CD8-positive, alpha-beta memory T cell (primary cell): Measurements from ENCODE around the gene PCNT. TPM values are rescaled to one million over a fixed set of nuclear protein-coding genes. Genes with fewer than 3 reads are reported as not detected.
"Not testable (repeated sequence)": the region's sequence is repeated elsewhere in the genome, so short reads cannot be mapped to it uniquely, and the experiment has no call there.

Source experiments
- CTCF ChIA-PET: fragments of 350-600 bp; sonication (Branson Sonifier 250); formaldehyde crosslinking; loops from one replicate; lab custom pipeline; 2021; ENCODE audit warnings: antibody characterized with exemption; lab: Charles Lee
- POLR2A ChIA-PET: fragments of 350-600 bp; sonication (Branson Sonifier 250); formaldehyde crosslinking; loops from one replicate; lab custom pipeline; 2021; ENCODE audit warnings: antibody characterized with exemption; lab: Charles Lee
- DNase-seq, 5 donors: peaks; one replicate each; pipeline versions ENCODE4 v3.0.0 to v3.0.0-alpha.2; 2020 to 2022; ENCODE audit warnings: mixed read lengths in 1 of 5
- H3K27ac ChIP-seq: one replicate; pipeline ENCODE4 v1.7.0; 2013; ENCODE audit warnings: low read depth, mild to moderate bottlenecking, low read length, moderate library complexity
- H3K27me3 ChIP-seq: 2 replicates; pipeline ENCODE4 v1.7.0; 2013; ENCODE audit warnings: low read length, mild to moderate bottlenecking; ENCODE audit not compliant: insufficient read depth, poor library complexity, severe bottlenecking
- H3K36me3 ChIP-seq: 2 replicates; pipeline ENCODE4 v1.7.0; 2013; ENCODE audit warnings: mild to moderate bottlenecking, low read length, moderate library complexity; ENCODE audit not compliant: insufficient read depth
- H3K4me1 ChIP-seq: 2 replicates; pipeline ENCODE4 v1.7.0; 2013; ENCODE audit warnings: mild to moderate bottlenecking, low read length, moderate library complexity; ENCODE audit not compliant: insufficient read depth
- H3K4me3 ChIP-seq: 2 replicates; pipeline ENCODE4 v1.7.0; 2013; ENCODE audit warnings: mild to moderate bottlenecking, low read length
- H3K9me3 ChIP-seq: 2 replicates; pipeline ENCODE4 v1.7.0; 2013; ENCODE audit warnings: mild to moderate bottlenecking, low read length
- H3K27ac Mint-ChIP-seq, 8 donors: one replicate each; pipeline ENCODE4 v1.8.0; 2020 to 2021; ENCODE audit warnings: mixed read lengths in 8 of 8, mild to moderate bottlenecking in 6 of 8, inconsistent platforms in 3 of 8, moderate library complexity in 3 of 8
- H3K27me3 Mint-ChIP-seq, 2 donors: one replicate each; pipeline ENCODE4 v1.8.0; 2020 to 2021; ENCODE audit warnings: mixed read lengths in 2 of 2, mild to moderate bottlenecking in 1 of 2, moderate library complexity in 1 of 2
- H3K36me3 Mint-ChIP-seq, 3 donors: one replicate each; pipeline ENCODE4 v1.8.0; 2020 to 2021; ENCODE audit warnings: mixed read lengths in 3 of 3, inconsistent platforms in 1 of 3, mild to moderate bottlenecking in 1 of 3
- H3K4me1 Mint-ChIP-seq, 3 donors: one replicate each; pipeline ENCODE4 v1.8.0; 2020 to 2021; ENCODE audit warnings: mixed read lengths in 3 of 3, inconsistent platforms in 1 of 3, mild to moderate bottlenecking in 1 of 3
- H3K4me3 Mint-ChIP-seq, 7 donors: one replicate each; pipeline ENCODE4 v1.8.0; 2020 to 2021; ENCODE audit warnings: mixed read lengths in 7 of 7, mild to moderate bottlenecking in 6 of 7, moderate library complexity in 4 of 7, inconsistent platforms in 2 of 7
- H3K9me3 Mint-ChIP-seq, 5 donors: one replicate each; pipeline ENCODE4 v1.8.0; 2020 to 2022; ENCODE audit warnings: mixed read lengths in 5 of 5, mild to moderate bottlenecking in 3 of 5, moderate library complexity in 2 of 5, inconsistent platforms in 1 of 5
- polyA plus RNA-seq: library from polyadenylated mRNA; unstranded; fragments of 300-500 nt; fragmentation: Illumina TruSeq; gene quantifications from one replicate; pipeline ENCODE4 v1.2.3, GENCODE V29; 2021
- total RNA-seq, 2 experiments: library from RNA; stranded (reverse); gene quantifications; one replicate each; pipeline ENCODE4 v1.2.3, GENCODE V29; 2021

Gene PCNT
- total and polyA plus RNA-seq, 3 experiments from 2014 or later = 27.1 to 60.1 (median 54.8) TPM

- ChIA-PET CTCF (no interaction called here), POLR2A (interaction anchor here (0.7 kb wide), 1 partner anchor 90 kb away, joined by 3 read pairs; no protein-coding TSS in a partner anchor)
- Mint-ChIP-seq H3K4me3 (peak overlapping the region; percentile 21 to 86 (median 64)), H3K27me3 (no peaks in the 10 kb centered on the region), H3K4me1 (peaks cover 15 to 39% (median 24%) of the 10 kb centered on the region in 3 donors), H3K9me3 (no peaks in the 10 kb centered on the region), H3K27ac (peak overlapping the region; percentile 76 to 95 (median 86)), H3K36me3 (peaks cover 0 to 47% (median 13%) of the 10 kb centered on the region in 3 donors)
- Histone ChIP-seq H3K9me3 (no peaks in the 10 kb centered on the region), H3K36me3 (peaks cover 14% of the 10 kb centered on the region), H3K27me3 (no peaks in the 10 kb centered on the region), H3K27ac (no peak overlapping the region), H3K4me1 (peaks cover 20% of the 10 kb centered on the region), H3K4me3 (peak overlapping the region; percentile 30)
- peak; percentile 30 to 77 (median 44) for DNase-seq
These were observed 44.8 kb downstream of the PCNT start for GRCh38 chr21:46368533-46369285.

DNA sequence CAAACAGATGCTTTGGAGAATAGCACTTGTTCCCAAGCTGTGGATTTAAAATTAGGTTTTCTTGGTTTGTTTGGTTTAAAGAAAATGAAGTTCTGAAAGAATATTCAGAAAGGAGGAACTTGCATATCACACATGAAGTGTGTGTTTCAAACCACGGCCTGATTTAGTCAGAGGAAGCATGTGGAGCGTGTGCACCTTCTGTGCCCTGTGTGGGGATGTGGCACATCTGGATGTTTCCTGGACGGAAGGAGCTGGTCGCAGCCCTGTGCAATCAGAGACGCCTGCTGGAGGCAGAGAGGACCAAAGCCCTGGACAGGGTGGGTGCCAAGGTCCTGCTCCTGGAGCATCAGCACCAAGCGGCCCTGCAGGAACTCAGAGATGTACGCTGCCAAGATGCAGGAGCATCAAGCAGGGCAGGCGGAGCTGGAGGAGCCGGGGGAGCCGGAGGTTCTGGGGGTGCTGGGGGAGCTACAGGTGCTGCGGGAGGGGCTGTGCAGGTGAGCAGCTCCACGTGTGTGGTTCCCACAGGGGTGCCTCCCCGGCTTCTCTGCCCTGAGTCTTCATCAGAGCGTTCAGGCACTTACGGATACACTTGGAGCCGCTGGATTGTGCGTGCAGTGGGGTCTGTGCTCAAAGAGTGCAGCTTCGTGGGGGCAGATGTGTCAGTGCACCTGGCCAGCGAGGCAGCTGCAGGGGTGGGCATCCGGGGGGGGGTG is 45.7 kb downstream of the PCNT start:
- peaks cover 9% of the 10 kb centered on the region for H3K36me3 ChIP-seq
- no peak for DNase-seq
- peaks cover 15 to 39% (median 24%) of the 10 kb centered on the region in 3 donors for H3K4me1 Mint-ChIP-seq
- H3K27me3 Mint-ChIP-seq = no peaks in the 10 kb centered on the region
- H3K27ac Mint-ChIP-seq = peak overlapping the region in 3 of 8 donors; percentile 10 to 76 (median 63)
- no peaks in the 10 kb centered on the region for H3K27me3 ChIP-seq
- peak overlapping the region in 1 of 7 donors; percentile 11 for H3K4me3 Mint-ChIP-seq
- H3K9me3 ChIP-seq = no peaks in the 10 kb centered on the region
- no peak overlapping the region for H3K27ac ChIP-seq
- H3K36me3 Mint-ChIP-seq = peaks cover 0 to 50% (median 13%) of the 10 kb centered on the region in 3 donors
- no peak overlapping the region for H3K4me3 ChIP-seq
- peaks cover 20% of the 10 kb centered on the region for H3K4me1 ChIP-seq
- ChIA-PET POLR2A (interaction anchor here (0.7 kb wide), 1 partner anchor 89 kb away, joined by 3 read pairs; no protein-coding TSS in a partner anchor), CTCF (no interaction called here)
- H3K9me3 Mint-ChIP-seq = no peaks in the 10 kb centered on the region

DNA sequence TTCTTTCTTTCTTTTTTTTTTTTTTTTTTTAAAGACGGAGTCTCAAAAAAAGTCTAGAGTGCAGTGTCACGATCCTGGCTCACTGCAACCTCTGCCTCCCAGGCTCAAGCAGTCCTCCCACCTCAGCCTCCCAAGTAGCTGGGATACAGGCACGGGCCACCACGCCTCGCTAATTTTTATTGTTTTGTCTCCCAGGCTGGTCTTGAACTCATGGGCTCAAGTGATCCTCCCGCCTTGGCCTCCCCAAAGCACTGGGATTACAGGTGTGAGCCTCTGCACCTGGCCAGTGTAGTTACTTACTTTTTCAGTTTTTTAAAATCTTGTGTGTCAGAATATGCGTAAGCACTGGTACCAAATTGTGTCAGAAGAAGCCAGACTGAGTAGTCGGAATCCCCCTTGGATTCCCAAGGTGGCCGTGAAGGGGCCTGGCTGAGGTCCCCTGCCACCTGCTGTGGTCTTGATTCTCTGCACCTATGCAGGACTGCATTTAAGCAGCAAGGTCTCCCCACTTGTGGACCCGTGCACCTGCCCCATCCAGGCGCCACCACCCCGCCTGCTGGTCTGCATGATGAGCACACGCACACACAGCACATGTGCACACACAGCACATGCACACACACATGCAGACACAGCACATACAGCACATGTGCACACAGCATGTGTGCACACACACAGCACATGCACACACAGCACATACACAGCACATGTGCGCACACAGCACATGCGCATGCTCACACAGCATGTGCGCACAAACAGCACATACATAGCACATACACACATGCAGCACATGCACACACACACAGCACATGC is 47.5 kb downstream of the PCNT start:
- no peak for DNase-seq
- no peaks in the 10 kb centered on the region for H3K27me3 ChIP-seq
- no peaks in the 10 kb centered on the region for H3K9me3 ChIP-seq
- H3K4me1 ChIP-seq = peaks cover 20% of the 10 kb centered on the region
- Mint-ChIP-seq H3K27me3 (no peaks in the 10 kb centered on the region), H3K36me3 (peaks cover 0 to 47% (median 10%) of the 10 kb centered on the region in 3 donors), H3K9me3 (no peaks in the 10 kb centered on the region), H3K27ac (peak overlapping the region in 4 of 8 donors; percentile 38 to 72 (median 53)), H3K4me1 (peaks cover 15 to 39% (median 24%) of the 10 kb centered on the region in 3 donors), H3K4me3 (no peak overlapping the region)
- H3K4me3 ChIP-seq = no peak overlapping the region
- no peak overlapping the region for H3K27ac ChIP-seq
- ChIA-PET POLR2A (no interaction called here), CTCF (no interaction called here)
- peaks cover 5% of the 10 kb centered on the region for H3K36me3 ChIP-seq

GRCh38 chr21:46372014-46372485 is 48.1 kb downstream of the PCNT start:
- Histone ChIP-seq H3K27me3 (no peaks in the 10 kb centered on the region), H3K27ac (no peak overlapping the region), H3K36me3 (no peaks in the 10 kb centered on the region), H3K9me3 (no peaks in the 10 kb centered on the region), H3K4me1 (peaks cover 20% of the 10 kb centered on the region), H3K4me3 (no peak overlapping the region)
- H3K9me3 Mint-ChIP-seq = no peaks in the 10 kb centered on the region
- H3K27me3 Mint-ChIP-seq = no peaks in the 10 kb centered on the region
- H3K4me3 Mint-ChIP-seq = no peak overlapping the region
- POLR2A ChIA-PET = no interaction called here
- peak overlapping the region in 2 of 8 donors; percentile 47 to 59 for H3K27ac Mint-ChIP-seq
- DNase-seq = no peak
- CTCF ChIA-PET = no interaction called here
- H3K36me3 Mint-ChIP-seq = peaks cover 0 to 45% (median 11%) of the 10 kb centered on the region in 3 donors
- H3K4me1 Mint-ChIP-seq = peaks cover 14 to 35% (median 24%) of the 10 kb centered on the region in 3 donors

GRCh38 chr21:46372947-46373346 is 49.0 kb downstream of the PCNT start:
- H3K27me3 Mint-ChIP-seq, CTCF ChIA-PET, H3K9me3 Mint-ChIP-seq, DNase-seq, H3K9me3 ChIP-seq, H3K27ac ChIP-seq, H3K4me3 ChIP-seq, H3K27me3 ChIP-seq, H3K36me3 ChIP-seq, H3K4me3 Mint-ChIP-seq: not testable (repeated sequence)
- peaks cover 14% of the 10 kb centered on the region for H3K4me1 ChIP-seq
- H3K36me3 Mint-ChIP-seq = peaks cover 0 to 46% (median 12%) of the 10 kb centered on the region in 3 donors
- H3K4me1 Mint-ChIP-seq = peaks cover 16 to 31% (median 25%) of the 10 kb centered on the region in 3 donors
- POLR2A ChIA-PET = interaction anchor here (0.5 kb wide), 1 partner anchor 40 kb away, joined by 3 read pairs; no protein-coding TSS in a partner anchor
- peak overlapping the region in 2 of 8 donors; percentile 2 to 50 for H3K27ac Mint-ChIP-seq

DNA sequence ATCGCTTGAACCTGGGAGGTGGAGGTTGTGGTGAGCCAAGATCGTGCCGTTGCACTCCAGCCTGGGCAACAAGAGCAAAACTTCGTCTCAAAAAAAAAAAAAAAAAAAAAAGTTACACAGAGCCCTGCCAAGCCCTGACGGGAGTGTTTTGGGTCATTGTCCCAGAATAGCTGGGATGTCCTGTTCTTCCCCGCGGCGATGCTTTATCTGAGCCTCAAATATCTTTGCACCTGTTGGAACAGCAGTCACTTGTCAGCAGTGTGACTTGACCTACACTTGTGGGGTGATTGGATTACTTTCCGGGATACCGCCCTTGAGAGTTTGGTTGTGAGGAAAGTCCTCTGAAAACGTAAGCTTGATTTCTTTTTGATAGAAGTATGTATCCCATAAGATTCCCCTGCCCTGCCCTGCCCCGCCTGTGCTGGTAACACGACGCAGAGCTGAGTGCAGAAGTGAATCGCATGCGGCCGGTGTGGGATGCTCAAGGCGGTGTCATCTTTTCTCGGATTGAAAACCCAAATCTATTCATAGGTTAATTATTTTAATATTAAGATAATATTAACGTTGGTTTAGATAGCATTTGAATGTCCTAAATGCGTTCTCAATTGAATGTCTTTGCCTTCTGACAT is 50.9 kb downstream of the PCNT start:
- Histone ChIP-seq H3K27me3 (no peaks in the 10 kb centered on the region), H3K27ac (no peak overlapping the region), H3K4me3 (no peak overlapping the region), H3K36me3 (peaks cover 5% of the 10 kb centered on the region), H3K4me1 (no peaks in the 10 kb centered on the region), H3K9me3 (no peaks in the 10 kb centered on the region)
- POLR2A ChIA-PET = interaction anchor here (0.6 kb wide), 1 partner anchor 16 kb away, joined by 3 read pairs; no protein-coding TSS in a partner anchor
- no peak for DNase-seq
- Mint-ChIP-seq H3K36me3 (peaks cover 5 to 54% (median 10%) of the 10 kb centered on the region in 3 donors), H3K4me3 (no peak overlapping the region), H3K27me3 (no peaks in the 10 kb centered on the region), H3K4me1 (peaks cover 9 to 18% (median 13%) of the 10 kb centered on the region in 3 donors), H3K9me3 (peaks cover 0 to 2% (median 0%) of the 10 kb centered on the region in 5 donors), H3K27ac (no peak overlapping the region)
- CTCF ChIA-PET = no interaction called here

GRCh38 chr21:46375560-46376230 is 51.7 kb downstream of the PCNT start:
- no peaks in the 10 kb centered on the region for H3K27me3 ChIP-seq
- no peaks in the 10 kb centered on the region for H3K9me3 ChIP-seq
- Mint-ChIP-seq H3K36me3 (peaks cover 5 to 54% (median 10%) of the 10 kb centered on the region in 3 donors), H3K4me1 (peaks cover 9 to 18% (median 12%) of the 10 kb centered on the region in 3 donors), H3K27ac (peak overlapping the region in 1 of 8 donors; percentile 68), H3K27me3 (no peaks in the 10 kb centered on the region), H3K4me3 (no peak overlapping the region), H3K9me3 (peaks cover 0 to 2% (median 0%) of the 10 kb centered on the region in 5 donors)
- ChIA-PET POLR2A (no interaction called here), CTCF (no interaction called here)
- DNase-seq = no peak
- H3K4me1 ChIP-seq = no peaks in the 10 kb centered on the region
- H3K36me3 ChIP-seq = peaks cover 5% of the 10 kb centered on the region
- no peak overlapping the region for H3K27ac ChIP-seq
- H3K4me3 ChIP-seq = no peak overlapping the region
